Mesothelial cell of epicardium (in vitro differentiated cells): ENCODE results near the gene FCER1A. TPM values are rescaled to one million over a fixed set of nuclear protein-coding genes. Genes with fewer than 3 reads are reported as not detected.
"Not testable (repeated sequence)": the region's sequence is repeated elsewhere in the genome, so short reads cannot be mapped to it uniquely, and the experiment has no call there.

Source experiments
- DNase-seq, 2 experiments: peaks; one replicate each; pipeline ENCODE4 v3.0.0; 2021; ENCODE audit warnings: low spot score in 2 of 2; ENCODE audit not compliant: unreplicated experiment in 2 of 2
- H3K27ac Mint-ChIP-seq: 2 replicates; pipeline ENCODE4 v1.8.0; 2021; ENCODE audit warnings: mixed read lengths
- H3K27me3 Mint-ChIP-seq: 2 replicates; pipeline ENCODE4 v1.8.0; 2021; ENCODE audit warnings: low read depth, mixed read lengths
- H3K36me3 Mint-ChIP-seq: 2 replicates; pipeline ENCODE4 v1.8.0; 2021; ENCODE audit warnings: mixed read lengths
- H3K4me1 Mint-ChIP-seq: 2 replicates; pipeline ENCODE4 v1.8.0; 2021; ENCODE audit warnings: mixed read lengths
- H3K4me3 Mint-ChIP-seq: 2 replicates; pipeline ENCODE4 v1.8.0; 2021; ENCODE audit warnings: mild to moderate bottlenecking, moderate library complexity, mixed read lengths
- H3K9me3 Mint-ChIP-seq: 2 replicates; pipeline ENCODE4 v1.8.0; 2021; ENCODE audit warnings: mixed read lengths
- total RNA-seq: library from RNA; stranded (reverse); gene quantifications from 3 replicates; pipeline ENCODE4 v1.2.1, GENCODE V29; 2021
- TF ChIP-seq, protein P1 (sequence below): fragments of 200-600 bp; sonication (generic); IDR thresholded peaks from one replicate; pipeline ENCODE4 v1.5.0; 2021; ENCODE audit warnings: antibody characterized with exemption; ENCODE audit not compliant: unreplicated experiment

FCER1A gene
- total RNA-seq, 1 donor from 2014 or later = not detected

DNA sequence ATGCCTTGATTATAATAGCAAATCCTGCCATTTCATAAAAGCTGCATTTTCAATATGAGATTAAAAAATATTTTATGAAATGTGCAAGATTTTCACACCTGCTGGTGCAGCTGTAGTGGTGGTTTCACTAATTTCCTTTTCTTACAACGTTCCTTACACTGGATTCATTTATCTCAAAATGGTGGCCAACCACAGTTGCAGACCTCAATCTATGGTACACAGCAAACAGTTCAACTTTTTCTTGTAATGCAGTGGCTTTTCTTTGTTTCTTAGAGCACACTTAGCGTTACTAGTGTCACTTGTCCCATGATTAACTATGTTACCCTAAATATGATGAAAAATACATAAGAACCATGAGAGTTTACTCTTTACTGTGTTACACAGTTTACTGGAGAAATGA is 32.7 kb downstream of the FCER1A start:
- no peak for DNase-seq
- Mint-ChIP-seq H3K4me1 (no peaks in the 10 kb centered on the region), H3K27ac (no peak overlapping the region), H3K27me3 (no peaks in the 10 kb centered on the region), H3K9me3 (peaks cover 57% of the 10 kb centered on the region), H3K4me3 (no peak overlapping the region), H3K36me3 (no peaks in the 10 kb centered on the region)
- TF ChIP-seq, protein P1, sequence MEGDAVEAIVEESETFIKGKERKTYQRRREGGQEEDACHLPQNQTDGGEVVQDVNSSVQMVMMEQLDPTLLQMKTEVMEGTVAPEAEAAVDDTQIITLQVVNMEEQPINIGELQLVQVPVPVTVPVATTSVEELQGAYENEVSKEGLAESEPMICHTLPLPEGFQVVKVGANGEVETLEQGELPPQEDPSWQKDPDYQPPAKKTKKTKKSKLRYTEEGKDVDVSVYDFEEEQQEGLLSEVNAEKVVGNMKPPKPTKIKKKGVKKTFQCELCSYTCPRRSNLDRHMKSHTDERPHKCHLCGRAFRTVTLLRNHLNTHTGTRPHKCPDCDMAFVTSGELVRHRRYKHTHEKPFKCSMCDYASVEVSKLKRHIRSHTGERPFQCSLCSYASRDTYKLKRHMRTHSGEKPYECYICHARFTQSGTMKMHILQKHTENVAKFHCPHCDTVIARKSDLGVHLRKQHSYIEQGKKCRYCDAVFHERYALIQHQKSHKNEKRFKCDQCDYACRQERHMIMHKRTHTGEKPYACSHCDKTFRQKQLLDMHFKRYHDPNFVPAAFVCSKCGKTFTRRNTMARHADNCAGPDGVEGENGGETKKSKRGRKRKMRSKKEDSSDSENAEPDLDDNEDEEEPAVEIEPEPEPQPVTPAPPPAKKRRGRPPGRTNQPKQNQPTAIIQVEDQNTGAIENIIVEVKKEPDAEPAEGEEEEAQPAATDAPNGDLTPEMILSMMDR = no peak

DNA sequence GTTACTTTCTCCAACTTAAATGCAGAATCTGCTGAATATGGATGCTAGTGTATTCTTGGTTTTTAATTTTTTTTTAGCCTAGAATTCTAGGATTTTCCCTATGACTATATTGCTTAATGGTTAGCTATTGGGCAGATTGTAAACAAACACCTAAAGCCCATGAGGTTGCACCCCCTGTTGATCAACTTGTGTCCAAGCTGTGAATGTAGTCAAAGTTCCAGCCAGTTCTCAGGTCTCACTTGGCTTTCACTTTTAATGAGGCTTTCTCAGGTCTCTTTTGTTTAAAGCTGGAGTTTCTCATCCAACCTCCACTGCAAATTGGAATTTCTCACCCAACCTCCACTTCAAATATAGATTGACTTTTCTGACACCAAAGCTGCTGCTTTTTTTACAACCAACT is 35.9 kb downstream of the FCER1A start:
- Mint-ChIP-seq H3K4me1 (no peaks in the 10 kb centered on the region), H3K4me3 (no peak overlapping the region), H3K27me3 (no peaks in the 10 kb centered on the region), H3K27ac (no peak overlapping the region), H3K36me3 (no peaks in the 10 kb centered on the region), H3K9me3 (peaks cover 58% of the 10 kb centered on the region)
- no peak for DNase-seq
- TF ChIP-seq, protein P1 = no peak

DNA sequence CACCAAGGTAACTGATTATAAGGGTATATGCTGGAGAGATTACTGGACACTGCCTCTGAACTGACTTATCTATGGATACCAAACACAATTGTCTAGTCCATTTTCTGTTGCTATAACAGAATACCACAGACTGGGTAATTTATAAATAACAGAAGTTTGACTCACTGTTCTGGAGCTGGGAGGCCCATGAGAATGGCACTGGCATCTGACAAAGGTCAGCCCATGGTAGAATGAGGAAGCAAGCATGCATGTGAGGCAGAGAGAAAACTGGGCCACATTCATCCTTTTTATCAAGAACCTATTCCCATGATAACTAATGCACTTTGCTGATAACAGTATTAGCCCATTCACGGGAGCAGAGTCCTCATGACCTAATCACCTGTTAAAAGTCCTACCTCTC is 37.4 kb downstream of the FCER1A start:
- Mint-ChIP-seq H3K27ac (no peak overlapping the region), H3K4me3 (no peak overlapping the region), H3K9me3 (peaks cover 55% of the 10 kb centered on the region), H3K36me3 (no peaks in the 10 kb centered on the region), H3K27me3 (no peaks in the 10 kb centered on the region), H3K4me1 (no peaks in the 10 kb centered on the region)
- DNase-seq = no peak
- TF ChIP-seq, protein P1 = no peak

DNA sequence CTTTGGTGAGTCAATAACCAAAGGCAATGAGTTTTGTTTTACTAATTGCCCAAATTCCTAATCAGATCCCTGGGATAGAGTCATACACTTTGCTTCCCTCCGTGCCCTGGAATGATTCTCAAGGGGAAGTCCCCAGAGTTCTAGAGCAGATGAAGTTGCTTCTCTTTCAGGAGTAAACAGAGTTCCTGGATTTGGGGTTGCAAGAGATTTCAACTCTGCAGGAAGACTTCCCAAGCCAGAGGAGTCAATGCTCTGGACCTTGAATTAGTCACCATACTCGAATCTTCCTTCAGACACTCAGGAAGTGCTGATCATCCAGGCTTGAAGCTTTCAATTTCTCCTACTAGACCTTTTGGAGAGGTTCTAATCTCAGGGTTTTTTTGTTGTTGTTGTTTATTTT is 39.6 kb downstream of the FCER1A start:
- H3K9me3 Mint-ChIP-seq = peaks cover 41% of the 10 kb centered on the region
- no peak for DNase-seq
- no peaks in the 10 kb centered on the region for H3K4me1 Mint-ChIP-seq
- TF ChIP-seq, protein P1 = no peak
- H3K27ac Mint-ChIP-seq = no peak overlapping the region
- H3K27me3 Mint-ChIP-seq = no peaks in the 10 kb centered on the region
- H3K36me3 Mint-ChIP-seq = no peaks in the 10 kb centered on the region
- H3K4me3 Mint-ChIP-seq = no peak overlapping the region

DNA sequence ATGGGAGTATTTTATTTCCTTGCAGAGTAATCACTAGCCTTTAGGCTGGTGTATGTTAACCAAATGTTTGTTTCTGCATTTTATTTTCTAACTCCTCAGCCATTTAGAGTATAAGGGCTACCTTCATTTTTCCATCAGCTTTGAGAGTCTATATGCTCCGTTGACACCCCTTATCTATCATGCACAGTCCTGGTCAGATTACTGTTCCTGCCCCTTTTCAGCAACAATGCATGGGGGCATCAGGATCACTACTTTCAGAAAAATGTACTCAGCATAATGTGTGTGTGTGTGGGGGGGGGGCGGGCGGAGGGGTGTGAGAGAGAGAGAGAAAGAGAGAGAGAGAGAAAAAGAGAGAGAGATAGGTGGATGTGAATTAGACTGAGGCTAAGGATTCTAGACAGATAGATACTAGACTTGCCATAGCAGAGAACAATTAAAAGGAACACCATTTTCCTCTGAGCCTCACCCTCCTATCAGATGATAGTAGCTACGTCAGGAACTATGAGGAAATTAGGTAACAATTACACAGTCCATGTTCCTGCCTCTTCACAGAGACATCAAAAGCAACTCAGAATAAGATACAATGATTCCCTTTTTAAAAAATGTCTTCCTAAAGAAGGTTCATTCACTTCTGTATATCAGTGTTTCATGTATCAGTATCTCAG is 40.8 kb downstream of the FCER1A start:
- no peaks in the 10 kb centered on the region for H3K36me3 Mint-ChIP-seq
- TF ChIP-seq, protein P1 = no peak
- H3K9me3 Mint-ChIP-seq = peaks cover 41% of the 10 kb centered on the region
- H3K4me3 Mint-ChIP-seq = no peak overlapping the region
- no peak for DNase-seq
- no peak overlapping the region for H3K27ac Mint-ChIP-seq
- no peaks in the 10 kb centered on the region for H3K27me3 Mint-ChIP-seq
- H3K4me1 Mint-ChIP-seq = no peaks in the 10 kb centered on the region

DNA sequence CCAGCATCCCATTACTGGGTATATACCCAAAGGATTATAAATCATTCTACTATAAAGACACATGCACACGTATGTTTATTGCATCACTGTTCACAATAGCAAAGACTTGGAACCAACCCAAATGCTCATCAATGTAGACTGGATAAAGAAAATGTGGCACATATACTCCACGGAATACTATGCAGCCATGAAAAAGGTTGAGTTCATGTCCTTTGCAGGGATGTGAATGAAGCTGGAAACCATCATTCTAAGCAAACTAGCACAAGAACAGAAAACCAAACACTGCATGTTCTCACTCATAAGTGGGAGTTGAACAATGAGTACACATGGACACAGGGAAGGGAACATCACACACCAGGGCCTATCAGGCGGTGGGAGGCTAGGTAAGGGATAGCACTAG is 47.2 kb downstream of the FCER1A start:
- H3K36me3 Mint-ChIP-seq, DNase-seq, H3K27ac Mint-ChIP-seq, H3K4me3 Mint-ChIP-seq, H3K27me3 Mint-ChIP-seq, H3K4me1 Mint-ChIP-seq: not testable (repeated sequence)
- peaks cover 51% of the 10 kb centered on the region for H3K9me3 Mint-ChIP-seq
